Pancreas (tissue), 10 donors: ENCODE data around the gene LGALS3. TPM values are rescaled to one million over a fixed set of nuclear protein-coding genes. Genes with fewer than 3 reads are reported as not detected.

ENCODE experiments used
- ATAC-seq, 4 donors: fragments of 200-7000 bp; cut with Tn5 transposase; one replicate each; pipeline versions ENCODE4 v1.8.0 to v1.9.1; 2020; ENCODE audit warnings: mild to moderate bottlenecking in 4 of 4, moderate library complexity in 4 of 4
- DNase-seq, 6 donors: peaks; one replicate each; pipeline ENCODE4 v3.0.0-alpha.2; 2020
- FAIRE-seq: peaks from 2 replicates; lab custom pipeline; 2012; peaks lifted over from hg19 to GRCh38; lab: Jason Lieb, UNC
- H3K27ac ChIP-seq, 4 donors: fragments of 200-600 bp; sonication (generic); 1 replicate in 3 of 4; 2 replicates in 1 of 4; pipeline versions ENCODE4 v1.5.0 to v1.8.0; 2020
- H3K27me3 ChIP-seq, 4 donors: fragments of 200-600 bp; one replicate each; pipeline ENCODE4 v1.8.0; 2021
- H3K36me3 ChIP-seq, 3 donors: fragments of 200-600 bp; sonication (generic) in 1 of 3; one replicate each; pipeline versions ENCODE4 v1.5.0 to v1.8.0; 2020 to 2021
- H3K4me1 ChIP-seq, 3 donors: fragments of 200-600 bp; one replicate each; pipeline ENCODE4 v1.8.0; 2021
- H3K4me3 ChIP-seq, 4 donors: fragments of 200-600 bp; sonication (generic) in 2 of 4; one replicate each; pipeline versions ENCODE4 v1.5.0 to v1.8.0; 2020 to 2021
- H3K9me3 ChIP-seq, 4 donors: fragments of 200-600 bp; one replicate each; pipeline ENCODE4 v1.8.0; 2021
- WGBS, 2 donors: extraction: QIAGEN DNeasy Blood & Tissue Kit; methylation state at CpG; one replicate each; pipeline ENCODE4 v1.1.7; 2013; 5-methylcytosine and 5-hydroxymethylcytosine counted together
- intact Hi-C, 3 donors: fragments of 100-400 bp; cut with DNase I; formaldehyde crosslinking; loops; one replicate each; pipeline versions ENCODE4 v1.11.1 to v1.14.2; 2022
- polyA plus RNA-seq, 2 donors: library from polyadenylated mRNA; stranded (reverse); fragments of 200-250 nt; gene quantifications; one replicate each; pipeline ENCODE4 v1.2.3, GENCODE V29; 2013
- total RNA-seq, 6 donors: library from RNA; stranded (reverse); fragmentation: NEBNext Ultra II Directional in 4 of 6; extraction: Animal tissue kit (Norgen Biotek cat#: 25700) in 4 of 6; gene quantifications; one replicate each; pipeline versions ENCODE4 v1.2.1 to v1.2.4, GENCODE V29; 2021 to 2023
- TF ChIP-seq, protein P1 (sequence below), 4 donors: fragments of 200-600 bp; sonication (generic) in 3 of 4; IDR thresholded peaks; one replicate each; pipeline versions ENCODE4 v1.5.0 to v1.8.0; 2021; ENCODE audit warnings: antibody characterized with exemption in 4 of 4
- donor health status: healthy with polysubstance abuse.
- donor health status: DM: no; HTN: no; CAD: no; lungs with moderate emphysema.
- donor health status: DM: no; HTN: no; CAD: no.
- donor health status: control.
- donor health status: control.
- donor health status: Bipolar disorder and iron deficiency.
- donor health status: DM: yes; HTN: yes; CAD: no.
- donor health status: DM: no; HTN: no; CAD: no.
- donor health status: DM: no; HTN: no; CAD: no.
- donor health status: DM: yes; HTN: yes; CAD: no.

The LGALS3 gene
- total and polyA plus RNA-seq, 8 donors: 22.6 to 77.8 (median 50.0) TPM

DNA sequence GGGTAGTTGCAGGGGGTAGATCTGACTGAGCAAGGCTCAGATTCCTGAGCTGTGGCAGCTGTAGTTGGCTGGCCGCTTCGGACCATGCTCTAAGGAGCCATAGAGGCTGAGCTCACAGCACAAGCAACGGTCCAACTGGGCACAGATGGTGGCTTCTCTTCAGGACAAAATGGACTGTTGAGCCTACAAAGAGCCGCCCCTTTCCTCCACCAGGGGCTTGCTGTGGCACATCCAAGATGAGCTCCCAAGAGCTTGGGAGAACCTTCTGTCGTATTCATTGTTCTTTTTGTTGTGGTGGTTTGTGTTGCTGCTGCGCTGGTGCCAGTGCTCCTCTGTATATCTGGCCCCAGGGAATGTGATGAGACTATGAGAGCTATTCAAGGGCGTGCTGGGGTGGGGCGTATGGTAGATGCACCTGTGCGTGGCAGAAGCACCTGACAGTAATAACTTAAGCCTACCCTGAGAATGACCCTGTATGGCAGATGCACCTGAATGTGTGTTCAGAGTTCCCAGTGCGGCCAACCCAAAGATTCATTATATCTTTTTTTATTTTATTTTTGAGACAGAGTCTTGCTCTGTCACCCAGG is 17.8 kb upstream of the LGALS3 start:
- no peak for FAIRE-seq
- H3K4me3 ChIP-seq: no peak overlapping the region

GRCh38 chr14:55114720-55115119 is 14.3 kb upstream of the LGALS3 start:
- Histone ChIP-seq H3K4me1 (peaks cover 11 to 19% (median 17%) of the 10 kb centered on the region in 3 donors), H3K9me3 (no peaks in the 10 kb centered on the region), H3K27me3 (no peaks in the 10 kb centered on the region), H3K27ac (no peak overlapping the region), H3K36me3 (no peaks in the 10 kb centered on the region), H3K4me3 (no peak overlapping the region)
- ATAC-seq (no peak), FAIRE-seq (no peak), DNase-seq (no peak)
- intact Hi-C loops: no loop called here
- 73 to 85% methylated on average over 2 of the region's 2 CpGs for WGBS, 2 donors
- TF ChIP-seq, protein P1, sequence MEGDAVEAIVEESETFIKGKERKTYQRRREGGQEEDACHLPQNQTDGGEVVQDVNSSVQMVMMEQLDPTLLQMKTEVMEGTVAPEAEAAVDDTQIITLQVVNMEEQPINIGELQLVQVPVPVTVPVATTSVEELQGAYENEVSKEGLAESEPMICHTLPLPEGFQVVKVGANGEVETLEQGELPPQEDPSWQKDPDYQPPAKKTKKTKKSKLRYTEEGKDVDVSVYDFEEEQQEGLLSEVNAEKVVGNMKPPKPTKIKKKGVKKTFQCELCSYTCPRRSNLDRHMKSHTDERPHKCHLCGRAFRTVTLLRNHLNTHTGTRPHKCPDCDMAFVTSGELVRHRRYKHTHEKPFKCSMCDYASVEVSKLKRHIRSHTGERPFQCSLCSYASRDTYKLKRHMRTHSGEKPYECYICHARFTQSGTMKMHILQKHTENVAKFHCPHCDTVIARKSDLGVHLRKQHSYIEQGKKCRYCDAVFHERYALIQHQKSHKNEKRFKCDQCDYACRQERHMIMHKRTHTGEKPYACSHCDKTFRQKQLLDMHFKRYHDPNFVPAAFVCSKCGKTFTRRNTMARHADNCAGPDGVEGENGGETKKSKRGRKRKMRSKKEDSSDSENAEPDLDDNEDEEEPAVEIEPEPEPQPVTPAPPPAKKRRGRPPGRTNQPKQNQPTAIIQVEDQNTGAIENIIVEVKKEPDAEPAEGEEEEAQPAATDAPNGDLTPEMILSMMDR (IDR thresholded peaks at IDR 0.05): no peak

More for the DNA sequence above, 17.8 kb upstream of the LGALS3 start:
- TF ChIP-seq, protein P1 (IDR thresholded peaks at IDR 0.05): no peak
- Histone ChIP-seq H3K4me1 (peaks cover 11 to 23% (median 12%) of the 10 kb centered on the region in 3 donors), H3K36me3 (no peaks in the 10 kb centered on the region), H3K9me3 (no peaks in the 10 kb centered on the region), H3K27me3 (no peaks in the 10 kb centered on the region), H3K27ac (no peak overlapping the region)
- intact Hi-C loops: no loop called here
- WGBS, 2 donors: 94% methylated on average over 10 of the region's 10 CpGs
- DNase-seq (no peak), ATAC-seq (no peak)

DNA sequence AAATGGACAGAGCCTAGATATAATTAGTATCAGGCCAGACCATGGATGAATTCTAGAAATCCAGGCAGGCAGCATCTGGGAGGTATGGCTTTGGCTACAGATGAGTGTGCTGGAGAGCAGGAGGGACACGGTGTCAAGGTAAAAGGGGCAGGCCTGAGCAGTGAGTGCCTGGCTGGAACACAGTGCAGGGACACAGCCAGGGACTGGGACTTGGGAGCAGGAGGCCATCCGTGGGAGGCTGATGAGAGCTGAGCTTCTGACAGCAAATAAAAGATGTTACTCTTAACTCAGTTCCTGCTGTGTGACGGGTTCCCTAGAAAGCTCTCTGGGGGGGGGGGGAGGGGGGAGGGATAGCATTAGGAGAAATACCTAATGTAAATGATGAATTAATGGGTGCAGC is 13.6 kb upstream of the LGALS3 start:
- ATAC-seq: peak in 1 of 4 donors; percentile 27
- Histone ChIP-seq H3K27ac (peak overlapping the region in 2 of 4 donors; percentile 75 to 86), H3K9me3 (no peaks in the 10 kb centered on the region), H3K4me3 (no peak overlapping the region), H3K36me3 (no peaks in the 10 kb centered on the region), H3K27me3 (no peaks in the 10 kb centered on the region), H3K4me1 (peaks cover 11 to 19% (median 17%) of the 10 kb centered on the region in 3 donors)
- TF ChIP-seq, protein P1 (IDR thresholded peaks at IDR 0.05): no peak
- 43 to 44% methylated on average over 3 of the region's 3 CpGs for WGBS, 2 donors
- intact Hi-C loops: no loop called here
- no peak for DNase-seq
- FAIRE-seq: no peak

DNA sequence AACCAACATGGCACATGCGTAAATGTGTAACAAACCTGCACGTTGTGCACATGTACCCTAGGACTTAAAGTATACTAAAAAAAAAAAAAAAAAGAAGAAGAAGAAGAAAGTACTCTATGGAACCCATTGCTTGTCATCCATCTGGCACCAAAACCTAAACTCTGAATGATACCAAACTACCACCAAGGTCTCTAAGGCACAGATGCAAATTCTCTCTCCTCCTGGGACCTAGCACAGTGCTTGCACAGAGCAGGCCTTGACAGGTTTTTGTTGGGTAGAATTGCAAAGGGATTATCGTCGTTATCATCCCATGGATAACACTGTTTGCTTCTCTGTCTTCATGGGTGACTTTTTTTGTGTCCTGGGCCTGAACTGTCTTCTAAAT is 13.2 kb upstream of the LGALS3 start:
- ATAC-seq (peak in 1 of 4 donors; percentile 1), FAIRE-seq (no peak)
- TF ChIP-seq, protein P1 (IDR thresholded peaks at IDR 0.05): no peak

More for the DNA sequence above, 13.2 kb upstream of the LGALS3 start:
- 50 to 53% methylated on average over 4 of the region's 4 CpGs for WGBS, 2 donors
- intact Hi-C loops: no loop called here
- H3K4me1 ChIP-seq: peaks cover 11 to 19% (median 17%) of the 10 kb centered on the region in 3 donors
- H3K36me3 ChIP-seq: no peaks in the 10 kb centered on the region
- H3K4me3 ChIP-seq: no peak overlapping the region
- H3K27me3 ChIP-seq: no peaks in the 10 kb centered on the region
- no peaks in the 10 kb centered on the region for H3K9me3 ChIP-seq
- H3K27ac ChIP-seq: peak overlapping the region; percentile 65 to 86 (median 80)
- no peak for DNase-seq
